NCI-H526 (cell line): ENCODE results near the gene LRP5.
"Not testable (repeated sequence)": the region's sequence is repeated elsewhere in the genome, so short reads cannot be mapped to it uniquely, and the experiment has no call there.

ENCODE experiments used
- DNase-seq, 2 experiments: peaks; one replicate each; lab custom pipeline; 2025; lab: John Stamatoyannopoulos, UW

Gene LRP5

GRCh38 chr11:68329536-68329935 lies 17.1 kb downstream of the LRP5 start:
- DNase-seq = no peak

GRCh38 chr11:68329978-68330699 lies 17.7 kb downstream of the LRP5 start:
- peak in 1 of 2 experiments; percentile 49 for DNase-seq

- DNase-seq = no peak
Measured at GRCh38 chr11:68330700-68331337, 18.4 kb downstream of the LRP5 start.

DNA sequence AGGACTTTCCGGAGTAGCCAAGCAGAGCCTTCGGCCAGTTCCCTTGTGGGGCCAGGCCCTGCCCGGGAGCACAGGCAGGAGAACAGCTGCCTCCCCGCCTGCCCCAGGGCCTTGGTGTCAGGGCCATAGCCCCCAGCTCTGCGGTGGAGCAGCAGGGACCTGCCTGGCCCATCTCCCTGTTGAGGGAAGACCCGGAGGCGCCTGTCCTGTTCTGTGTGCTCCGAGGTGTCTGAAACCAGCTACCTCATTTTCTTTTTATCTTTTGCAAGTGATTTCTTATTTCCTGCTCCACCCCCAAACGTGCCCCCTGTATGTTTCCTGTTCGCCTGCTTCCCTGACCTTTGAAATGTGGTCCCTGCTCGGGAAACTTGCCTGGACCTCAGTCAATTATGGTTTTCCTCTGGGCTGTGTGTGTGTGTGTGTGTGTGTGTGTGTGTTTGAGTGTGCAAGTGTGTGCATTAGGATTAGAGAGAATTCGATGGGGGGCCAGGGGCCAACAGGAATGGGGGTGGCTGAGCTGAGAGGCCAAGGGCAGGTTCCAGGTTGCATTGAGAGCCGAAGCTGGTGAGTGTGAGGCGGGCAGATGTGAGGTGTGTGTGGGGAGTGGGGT lies 19.1 kb downstream of the LRP5 start:
- DNase-seq = no peak

- no peak for DNase-seq
Measured at GRCh38 chr11:68332186-68332585, 19.8 kb downstream of the LRP5 start.

DNA sequence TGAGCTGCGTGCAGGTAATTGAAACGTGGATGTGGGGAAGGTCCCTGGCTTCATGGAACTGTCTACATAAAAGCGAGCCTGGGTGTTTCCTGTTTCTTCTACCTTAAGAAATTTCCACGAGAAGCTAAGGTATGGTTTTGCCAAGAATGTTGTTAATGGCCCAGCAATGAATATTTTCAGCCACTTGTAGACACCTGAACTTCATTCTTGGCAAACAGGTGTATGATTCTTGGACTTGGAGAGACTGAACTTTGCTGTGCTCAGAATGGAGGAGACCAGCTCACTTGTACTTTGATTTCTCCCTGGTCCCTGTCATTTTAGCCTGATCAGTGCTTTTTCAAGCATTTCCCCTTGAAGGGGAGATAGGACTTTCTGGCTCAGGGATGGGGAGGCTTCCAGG lies 20.8 kb downstream of the LRP5 start:
- no peak for DNase-seq

DNA sequence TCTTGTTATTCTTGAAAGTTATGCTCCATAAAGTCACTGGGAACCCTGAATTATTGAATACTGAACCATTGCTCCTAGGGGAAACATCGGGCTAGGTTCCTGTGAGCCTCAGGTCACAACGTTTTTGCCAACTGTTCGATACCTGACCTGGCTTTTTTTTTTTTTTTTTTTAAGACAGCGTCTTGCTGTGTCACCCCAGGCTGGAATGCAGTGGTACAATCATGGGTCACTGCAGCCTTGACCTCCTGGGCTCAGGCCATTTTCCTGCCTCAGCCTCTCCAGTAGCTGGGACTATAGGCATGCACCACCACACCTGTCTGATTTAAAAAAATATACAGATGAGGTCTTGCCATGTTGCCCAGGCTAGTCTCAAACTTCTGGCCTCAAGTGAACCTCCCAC lies 22.5 kb downstream of the LRP5 start:
- no peak for DNase-seq

DNA sequence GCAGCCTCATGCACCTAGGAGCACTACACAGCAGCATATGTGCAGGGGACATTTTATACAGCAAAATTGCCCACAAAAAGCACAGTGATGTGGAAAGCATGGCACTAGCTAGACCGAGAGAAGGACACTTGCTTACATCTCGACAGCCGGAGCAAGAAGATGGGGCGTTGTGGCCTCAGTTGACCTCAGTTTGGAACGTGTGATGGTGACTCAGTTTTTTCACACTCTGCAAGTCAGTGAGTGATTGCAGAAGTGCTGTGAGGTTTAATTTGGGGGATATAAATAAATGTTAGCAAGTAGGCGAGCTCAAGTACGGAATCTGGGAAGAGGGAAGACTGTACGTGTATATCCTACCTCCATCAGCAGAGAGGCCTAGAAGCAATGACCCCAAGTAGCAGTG lies 23.3 kb downstream of the LRP5 start:
- DNase-seq = no peak

DNA sequence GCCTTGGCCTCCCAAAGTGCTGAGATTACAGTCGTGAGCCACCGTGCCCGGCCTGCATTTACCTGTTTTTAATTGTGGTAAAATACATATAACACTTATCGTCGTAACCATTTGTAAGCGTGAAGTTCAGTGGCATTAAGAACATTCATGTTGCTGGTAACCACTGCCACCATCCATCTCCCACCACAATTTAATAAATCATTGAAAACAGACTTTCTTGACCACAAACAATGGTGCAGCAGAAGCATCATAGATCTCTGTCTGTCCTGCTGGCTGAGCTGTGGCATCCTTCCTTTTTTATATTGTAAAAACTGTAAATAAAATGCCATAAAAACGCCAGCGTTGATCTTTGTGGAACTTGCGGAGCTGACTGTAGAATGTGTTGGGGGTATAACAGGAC lies 24.3 kb downstream of the LRP5 start:
- DNase-seq = no peak

GRCh38 chr11:68337399-68337835 lies 25.0 kb downstream of the LRP5 start:
- no peak for DNase-seq

GRCh38 chr11:68338051-68338780 lies 25.8 kb downstream of the LRP5 start:
- DNase-seq = peak in 1 of 2 experiments; percentile 67

- no peak for DNase-seq
Measured at GRCh38 chr11:68340003-68340767, 27.8 kb downstream of the LRP5 start.

GRCh38 chr11:68340784-68341556 lies 28.6 kb downstream of the LRP5 start:
- DNase-seq = peak in 1 of 2 experiments; percentile 36

GRCh38 chr11:68341557-68342458 lies 29.4 kb downstream of the LRP5 start:
- no peak for DNase-seq

GRCh38 chr11:68342459-68343158 lies 30.2 kb downstream of the LRP5 start:
- DNase-seq = peak; percentile 50 to 81

GRCh38 chr11:68343761-68344256 lies 31.4 kb downstream of the LRP5 start:
- DNase-seq = peak; percentile 50 to 79

DNA sequence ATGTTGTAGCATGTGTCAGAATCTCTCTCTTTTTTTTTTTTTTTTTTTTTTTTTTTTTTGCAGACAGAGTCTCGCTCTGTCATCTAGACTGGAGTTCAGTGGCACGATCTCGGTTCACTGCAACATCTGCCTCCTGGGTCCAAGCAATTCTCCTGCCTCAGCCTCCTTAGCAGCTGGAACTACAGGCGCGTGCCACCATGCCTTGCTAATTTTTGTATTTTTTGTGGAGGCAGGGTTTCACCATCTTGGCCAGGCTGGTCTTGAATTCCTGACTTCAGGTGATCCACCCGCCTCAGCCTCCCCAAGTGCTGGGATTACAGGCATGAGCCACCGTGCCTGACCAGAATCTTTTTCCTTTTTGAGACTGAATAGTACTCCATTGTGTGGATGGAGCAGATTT lies 32.4 kb downstream of the LRP5 start:
- not testable (repeated sequence) for DNase-seq

DNA sequence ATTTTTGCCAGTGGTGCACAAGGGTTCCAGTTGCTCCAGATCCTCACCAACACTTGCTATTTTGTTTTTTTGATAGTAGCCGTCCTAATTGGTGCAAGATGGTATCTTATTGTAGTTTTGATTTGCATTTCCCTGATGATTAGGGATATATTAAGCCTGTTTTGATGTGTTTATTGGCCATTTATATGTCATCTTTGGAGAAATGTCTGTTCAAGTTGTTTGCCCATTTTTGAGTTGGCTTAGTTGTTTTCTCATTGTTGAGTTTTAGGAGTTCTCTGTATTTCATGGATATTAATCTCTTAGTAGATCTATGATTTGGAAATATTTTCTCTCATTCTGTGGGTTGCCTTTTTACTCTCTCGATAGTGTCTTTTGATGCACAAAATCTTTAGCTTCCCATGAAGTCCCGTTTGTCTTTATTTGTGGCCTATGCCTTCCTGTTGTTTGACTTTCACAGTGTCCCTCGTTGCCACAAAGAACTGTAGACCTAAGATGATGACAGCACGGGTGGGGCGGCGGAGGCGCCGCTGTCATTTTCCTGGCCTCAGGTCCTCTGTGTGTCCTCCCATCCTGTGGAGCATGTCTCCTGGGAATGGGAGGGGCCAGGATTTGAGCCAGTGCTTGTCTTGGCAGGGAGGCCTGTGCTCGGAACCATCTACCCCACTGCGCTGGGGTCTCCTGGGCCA lies 33.5 kb downstream of the LRP5 start:
- no peak for DNase-seq

- DNase-seq = no peak
Measured at GRCh38 chr11:68346462-68346790, 34.0 kb downstream of the LRP5 start.
